Adrenal gland (tissue), 12 donors: ENCODE measurements around the gene CYSTM1. TPM values are rescaled to one million over a fixed set of nuclear protein-coding genes. Genes with fewer than 3 reads are reported as not detected.

ENCODE experiments used
- DNase-seq, 7 donors: peaks; one replicate each; pipeline ENCODE4 v3.0.0-alpha.2; 2019 to 2020
- H3K27ac ChIP-seq, 5 donors: fragments of 200-600 bp; sonication (generic) in 4 of 5; 1 replicate in 3 of 5; 2 replicates in 2 of 5; pipeline versions ENCODE4 v1.5.1 to v1.8.0; 2016 to 2020; ENCODE audit warnings: mild to moderate bottlenecking in 1 of 5
- H3K27me3 ChIP-seq: fragments of 200-600 bp; 2 replicates; pipeline ENCODE4 v1.8.0; 2021
- H3K36me3 ChIP-seq, 2 donors: fragments of 200-600 bp; replicated peaks in 1 of 2; 1 replicate in 1 of 2; 2 replicates in 1 of 2; pipeline versions ENCODE4 v1.5.1 to v1.8.0; 2018 to 2022
- H3K4me1 ChIP-seq, 2 donors: fragments of 200-600 bp; replicated peaks in 1 of 2; 1 replicate in 1 of 2; 2 replicates in 1 of 2; pipeline versions ENCODE4 v1.5.1 to v1.8.0; 2018 to 2021
- H3K4me3 ChIP-seq, 4 donors: fragments of 200-600 bp; sonication (generic) in 3 of 4; one replicate each; pipeline ENCODE4 v1.5.1; 2016 to 2018
- H3K9me3 ChIP-seq, 3 donors: fragments of 200-600 bp; sonication (generic) in 1 of 3; replicated peaks in 1 of 3; 1 replicate in 2 of 3; 2 replicates in 1 of 3; pipeline versions ENCODE4 v1.5.1 to v1.8.0; 2016 to 2021
- POLR2A ChIP-seq, 2 donors: fragments of 450-650 bp; IDR thresholded peaks; one replicate each; pipeline ENCODE4 v1.6.1; 2017; ENCODE audit warnings: antibody characterized with exemption in 2 of 2, mild to moderate bottlenecking in 2 of 2, moderate library complexity in 1 of 2
- WGBS, 4 donors: extraction: QIAGEN DNeasy Blood & Tissue Kit in 2 of 4; methylation state at CpG; one replicate each; pipeline versions ENCODE4 v1.1.5 to v1.1.7; 2013 to 2017; 5-methylcytosine and 5-hydroxymethylcytosine counted together
- intact Hi-C, 2 donors: fragments of 100-400 bp; cut with DNase I; formaldehyde crosslinking; loops; one replicate each; pipeline versions ENCODE4 v1.14.1 to v1.15.0; 2022 to 2023
- polyA plus RNA-seq, 3 donors: library from polyadenylated mRNA; stranded (reverse); fragments of 200-250 nt in 2 of 3; fragments of 350-450 nt in 1 of 3; fragmentation: Illumina TruSeq in 1 of 3; extraction: RNeasy Lipid Tissue Mini Kit (QIAGEN cat#74804) in 1 of 3; gene quantifications; one replicate each; pipeline ENCODE4 v1.2.3, GENCODE V29; 2013 to 2014
- total RNA-seq, 9 donors: library from RNA; depleted of rRNA in 4 of 9; stranded (reverse); fragments of >200 nt in 4 of 9; fragments of 120-200 nt in 1 of 9; fragmentation: NEBNext Ultra II Directional in 1 of 9; extraction: Animal tissue kit (Norgen Biotek cat#: 25700) in 1 of 9; gene quantifications; one replicate each; pipeline versions ENCODE4 v1.1.0 to v1.2.4, GENCODE V29; 2013 to 2023
- TF ChIP-seq, protein P1 (sequence below), 6 experiments: fragments of 450-650 bp in 4 of 6; fragments of 200-600 bp in 2 of 6; sonication (generic) in 1 of 6; IDR thresholded peaks; 1 replicate in 5 of 6; 2 replicates in 1 of 6; pipeline versions ENCODE4 v1.5.1 to v1.8.0; 2016 to 2021; ENCODE audit warnings: antibody characterized with exemption in 6 of 6, mild to moderate bottlenecking in 2 of 6, moderate library complexity in 1 of 6
- donor health status: healthy with polysubstance abuse.
- donor health status: Bipolar disorder and iron deficiency.
- donor health status: DM: yes; HTN: yes; CAD: no.
- donor health status: DM: no; HTN: no; CAD: no.
- donor health status: DM: no; HTN: no; CAD: no.
- donor health status: DM: yes; HTN: yes; CAD: no.

Gene CYSTM1
- total and polyA plus RNA-seq, 12 donors, result 42.6 to 605 (median 180) TPM

DNA sequence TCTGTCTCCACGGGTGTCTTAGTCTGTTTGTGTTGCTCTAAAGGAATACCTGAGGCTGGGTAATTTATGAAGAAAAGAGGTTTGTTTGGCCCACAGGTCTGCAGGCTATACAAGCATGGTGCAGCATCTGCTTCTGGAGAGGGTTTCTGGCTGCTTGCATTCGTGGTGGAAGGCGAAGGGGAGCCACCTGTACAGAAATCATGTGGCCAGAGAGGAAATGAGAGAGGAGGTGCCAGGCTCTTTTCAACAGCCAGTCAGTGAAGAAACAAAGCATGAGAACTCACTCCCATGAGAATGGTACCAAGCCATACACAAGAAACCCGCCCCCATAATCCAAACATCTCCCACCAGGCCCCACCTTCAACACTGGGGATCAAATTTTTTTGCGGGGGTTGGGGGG is 74.5 kb downstream of the CYSTM1 start:
- peak in 1 of 7 donors; percentile 42 for DNase-seq
- Histone ChIP-seq H3K9me3 (no peaks in the 10 kb centered on the region), H3K36me3 (peaks cover 0 to 18% of the 10 kb centered on the region in 2 donors), H3K4me1 (peaks cover 10 to 40% of the 10 kb centered on the region in 2 donors), H3K27me3 (no peaks in the 10 kb centered on the region), H3K27ac (no peak overlapping the region), H3K4me3 (no peak overlapping the region)
- no peak for TF ChIP-seq POLR2A (IDR thresholded peaks at IDR 0.05)
- TF ChIP-seq, protein P1, sequence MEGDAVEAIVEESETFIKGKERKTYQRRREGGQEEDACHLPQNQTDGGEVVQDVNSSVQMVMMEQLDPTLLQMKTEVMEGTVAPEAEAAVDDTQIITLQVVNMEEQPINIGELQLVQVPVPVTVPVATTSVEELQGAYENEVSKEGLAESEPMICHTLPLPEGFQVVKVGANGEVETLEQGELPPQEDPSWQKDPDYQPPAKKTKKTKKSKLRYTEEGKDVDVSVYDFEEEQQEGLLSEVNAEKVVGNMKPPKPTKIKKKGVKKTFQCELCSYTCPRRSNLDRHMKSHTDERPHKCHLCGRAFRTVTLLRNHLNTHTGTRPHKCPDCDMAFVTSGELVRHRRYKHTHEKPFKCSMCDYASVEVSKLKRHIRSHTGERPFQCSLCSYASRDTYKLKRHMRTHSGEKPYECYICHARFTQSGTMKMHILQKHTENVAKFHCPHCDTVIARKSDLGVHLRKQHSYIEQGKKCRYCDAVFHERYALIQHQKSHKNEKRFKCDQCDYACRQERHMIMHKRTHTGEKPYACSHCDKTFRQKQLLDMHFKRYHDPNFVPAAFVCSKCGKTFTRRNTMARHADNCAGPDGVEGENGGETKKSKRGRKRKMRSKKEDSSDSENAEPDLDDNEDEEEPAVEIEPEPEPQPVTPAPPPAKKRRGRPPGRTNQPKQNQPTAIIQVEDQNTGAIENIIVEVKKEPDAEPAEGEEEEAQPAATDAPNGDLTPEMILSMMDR (IDR thresholded peaks at IDR 0.05), result no peak
- WGBS, 4 donors, result 81 to 89% (median 84%) methylated on average over 5 of the region's 5 CpGs
- intact Hi-C loops, result no loop called here

DNA sequence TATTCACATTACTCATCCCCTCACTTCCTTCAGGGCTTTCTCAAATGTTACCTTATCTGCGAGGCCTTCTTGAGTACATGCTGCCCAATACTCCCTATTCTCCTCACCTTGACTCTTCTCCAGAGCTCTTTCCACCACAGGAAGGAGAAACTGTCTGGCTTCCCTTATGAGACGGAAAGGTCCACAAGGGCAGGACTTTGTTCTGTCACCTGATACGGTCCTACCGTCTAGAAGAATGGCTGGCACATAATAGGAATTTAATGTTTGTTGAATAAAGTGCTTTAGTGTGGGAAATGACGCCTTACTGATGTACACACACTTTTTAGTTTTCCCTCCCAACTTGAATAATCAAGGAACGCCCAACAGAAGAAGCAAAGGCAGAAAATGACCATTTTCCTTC is 75.4 kb downstream of the CYSTM1 start:
- Histone ChIP-seq H3K36me3 (peaks cover 0 to 11% of the 10 kb centered on the region in 2 donors), H3K9me3 (no peaks in the 10 kb centered on the region), H3K4me1 (peaks cover 6 to 31% of the 10 kb centered on the region in 2 donors), H3K27me3 (no peaks in the 10 kb centered on the region), H3K27ac (no peak overlapping the region), H3K4me3 (no peak overlapping the region)
- TF ChIP-seq, protein P1 (IDR thresholded peaks at IDR 0.05), result no peak
- peak in 1 of 7 donors; percentile 18 for DNase-seq
- intact Hi-C loops, result no loop called here
- WGBS, 4 donors, result 90 to 92% (median 91%) methylated on average over 6 of the region's 6 CpGs

DNA sequence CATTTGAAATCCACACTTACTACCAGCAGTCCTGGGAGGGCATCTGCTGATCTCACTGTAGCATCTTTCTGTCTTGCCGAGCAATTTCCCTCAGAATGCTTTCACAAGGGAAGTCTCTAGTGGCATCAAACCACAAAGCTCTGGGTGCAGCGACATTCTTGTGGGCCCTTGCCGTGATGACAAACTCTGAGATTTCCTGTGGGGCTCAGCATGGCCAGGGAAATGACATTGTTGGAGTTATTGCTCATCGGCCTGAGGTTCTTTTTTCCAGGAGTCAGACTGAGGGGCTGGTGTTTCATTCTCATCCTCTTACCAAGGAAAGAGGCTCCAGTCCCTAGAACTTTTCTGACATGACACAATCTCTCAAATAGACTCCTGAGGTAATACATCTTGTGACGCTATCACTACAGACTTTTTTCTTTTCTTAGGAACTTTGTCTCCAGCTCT is 76.6 kb downstream of the CYSTM1 start:
- H3K36me3 ChIP-seq, result peaks cover 0 to 7% of the 10 kb centered on the region in 2 donors
- intact Hi-C loops, result no loop called here
- no peak overlapping the region for H3K4me3 ChIP-seq
- no peaks in the 10 kb centered on the region for H3K27me3 ChIP-seq
- WGBS, 4 donors, result 55 to 75% (median 64%) methylated on average over 5 of the region's 5 CpGs
- no peak overlapping the region for H3K27ac ChIP-seq
- peak in 2 of 7 donors; percentile 39 to 56 for DNase-seq
- H3K9me3 ChIP-seq, result no peaks in the 10 kb centered on the region
- no peak for TF ChIP-seq POLR2A (IDR thresholded peaks at IDR 0.05)
- TF ChIP-seq, protein P1 (IDR thresholded peaks at IDR 0.05), result no peak
- peaks cover 1 to 19% of the 10 kb centered on the region in 2 donors for H3K4me1 ChIP-seq

DNA sequence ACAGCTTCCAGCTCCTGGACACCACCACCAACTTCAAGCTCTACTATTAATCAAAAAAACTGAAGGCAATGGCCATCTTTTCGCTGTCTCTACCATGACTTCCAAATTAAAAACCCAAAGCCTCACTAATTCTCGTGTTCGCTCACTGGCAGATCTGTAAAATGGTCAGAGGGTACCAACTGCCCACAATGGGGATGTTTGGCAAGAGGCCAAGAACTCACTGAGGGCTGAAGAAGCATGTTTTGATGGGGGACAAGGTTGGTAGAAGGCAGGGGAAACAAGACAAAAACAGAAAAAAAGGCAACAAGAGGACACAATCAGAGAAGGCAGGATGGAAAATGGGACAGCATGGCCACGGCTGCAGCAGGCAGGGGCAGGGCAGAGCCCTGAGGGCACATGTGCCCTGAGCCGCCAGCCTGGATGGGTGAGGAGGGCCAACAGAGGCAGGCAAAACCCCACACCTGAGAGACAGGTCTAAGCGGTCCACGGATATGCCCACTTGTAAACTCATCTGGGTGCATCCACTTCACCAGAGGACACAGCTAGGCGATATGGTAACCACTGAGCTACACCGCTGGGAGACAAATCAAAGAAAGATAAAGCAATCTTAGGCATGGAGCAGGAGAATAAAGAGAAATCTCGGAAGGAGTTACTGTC is 77.6 kb downstream of the CYSTM1 start:
- 92 to 96% (median 94%) methylated on average over 10 of the region's 10 CpGs for WGBS, 4 donors
- Histone ChIP-seq H3K36me3 (peaks cover 0 to 7% of the 10 kb centered on the region in 2 donors), H3K27ac (no peak overlapping the region), H3K9me3 (no peaks in the 10 kb centered on the region), H3K4me3 (no peak overlapping the region), H3K4me1 (peaks cover 0 to 12% of the 10 kb centered on the region in 2 donors), H3K27me3 (no peaks in the 10 kb centered on the region)
- TF ChIP-seq, protein P1 (IDR thresholded peaks at IDR 0.05), result no peak
- no peak for TF ChIP-seq POLR2A (IDR thresholded peaks at IDR 0.05)
- intact Hi-C loops, result no loop called here
- DNase-seq, result no peak
